ENCODE data around the gene FADS6. TPM values are rescaled to one million over a fixed set of nuclear protein-coding genes. Genes with fewer than 3 reads are reported as not detected.

The FADS6 gene
- total RNA-seq, 1 donor from 2014 or later: not detected

- TF ChIP-seq CTCF (IDR thresholded peaks at IDR 0.05; ENCODE audit: unreplicated experiment): no peak
- Mint-ChIP-seq H3K27ac (ENCODE audit: unreplicated experiment) (no peak overlapping the region), H3K36me3 (ENCODE audit: low read depth, unreplicated experiment) (peaks cover 6% of the 10 kb centered on the region), H3K9me3 (ENCODE audit: unreplicated experiment) (no peaks in the 10 kb centered on the region), H3K4me3 (ENCODE audit: unreplicated experiment) (no peak overlapping the region), H3K27me3 (ENCODE audit: unreplicated experiment) (peaks cover 24% of the 10 kb centered on the region), H3K4me1 (ENCODE audit: unreplicated experiment) (peaks cover 3% of the 10 kb centered on the region)
- DNase-seq (ENCODE audit: low spot score): no peak
Observed at GRCh38 chr17:74856112-74856511, 37.3 kb downstream of the FADS6 start.

DNA sequence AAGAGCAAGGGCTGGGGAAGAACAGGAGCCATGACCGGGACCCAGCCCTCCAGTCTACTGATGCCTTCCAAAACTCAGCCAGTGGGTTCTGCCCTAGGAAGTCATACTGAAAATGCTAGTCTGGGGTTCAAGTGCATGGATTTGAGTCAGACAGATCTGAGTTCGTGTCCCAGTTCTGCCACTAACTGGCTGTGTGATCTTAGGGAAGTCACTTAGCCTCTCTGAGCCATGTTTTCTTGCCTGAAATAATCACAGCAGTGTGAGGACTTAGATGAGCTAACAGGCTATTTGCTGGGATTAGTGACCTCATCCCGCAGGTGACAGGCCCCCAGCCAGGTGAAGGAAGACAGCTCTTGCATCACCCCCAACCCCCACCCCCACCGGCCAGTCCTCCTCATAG lies 38.1 kb downstream of the FADS6 start:
- H3K4me1 Mint-ChIP-seq (ENCODE audit: unreplicated experiment): peaks cover 3% of the 10 kb centered on the region
- peaks cover 29% of the 10 kb centered on the region for H3K27me3 Mint-ChIP-seq (ENCODE audit: unreplicated experiment)
- H3K27ac Mint-ChIP-seq (ENCODE audit: unreplicated experiment): no peak overlapping the region
- no peaks in the 10 kb centered on the region for H3K9me3 Mint-ChIP-seq (ENCODE audit: unreplicated experiment)
- H3K36me3 Mint-ChIP-seq (ENCODE audit: low read depth, unreplicated experiment): peaks cover 9% of the 10 kb centered on the region
- TF ChIP-seq CTCF (IDR thresholded peaks at IDR 0.05; ENCODE audit: unreplicated experiment): no peak
- no peak for DNase-seq (ENCODE audit: low spot score)
- H3K4me3 Mint-ChIP-seq (ENCODE audit: unreplicated experiment): no peak overlapping the region

- DNase-seq (ENCODE audit: low spot score): no peak
- Mint-ChIP-seq H3K27ac (ENCODE audit: unreplicated experiment) (no peak overlapping the region), H3K4me3 (ENCODE audit: unreplicated experiment) (no peak overlapping the region), H3K36me3 (ENCODE audit: low read depth, unreplicated experiment) (peaks cover 9% of the 10 kb centered on the region), H3K4me1 (ENCODE audit: unreplicated experiment) (peaks cover 3% of the 10 kb centered on the region), H3K27me3 (ENCODE audit: unreplicated experiment) (peaks cover 27% of the 10 kb centered on the region), H3K9me3 (ENCODE audit: unreplicated experiment) (no peaks in the 10 kb centered on the region)
- TF ChIP-seq CTCF (IDR thresholded peaks at IDR 0.05; ENCODE audit: unreplicated experiment): no peak
Observed at GRCh38 chr17:74854792-74855191, 38.6 kb downstream of the FADS6 start.

DNA sequence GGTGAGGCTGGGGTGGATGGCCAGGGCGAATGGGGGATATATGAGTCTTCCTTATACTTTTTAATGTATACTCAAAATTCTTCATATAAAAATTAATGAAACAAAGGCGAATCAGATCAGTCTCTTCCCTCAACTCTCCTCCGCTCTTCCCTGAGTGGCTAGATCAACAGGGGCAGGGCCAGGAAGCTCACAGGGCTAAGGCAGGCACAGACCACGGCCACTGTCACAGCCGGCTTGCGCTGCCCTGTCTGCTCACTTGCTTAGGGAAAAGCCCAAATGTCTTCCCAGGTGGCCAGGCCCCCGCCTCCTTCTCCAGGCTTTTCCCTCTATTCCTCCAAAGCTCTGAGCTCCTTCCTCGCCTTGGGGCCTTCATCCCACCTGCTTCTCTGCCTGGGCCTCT lies 39.8 kb downstream of the FADS6 start:
- Mint-ChIP-seq H3K36me3 (ENCODE audit: low read depth, unreplicated experiment) (peaks cover 9% of the 10 kb centered on the region), H3K9me3 (ENCODE audit: unreplicated experiment) (no peaks in the 10 kb centered on the region), H3K4me1 (ENCODE audit: unreplicated experiment) (no peaks in the 10 kb centered on the region), H3K4me3 (ENCODE audit: unreplicated experiment) (peak overlapping the region; percentile 10), H3K27me3 (ENCODE audit: unreplicated experiment) (peaks cover 22% of the 10 kb centered on the region), H3K27ac (ENCODE audit: unreplicated experiment) (no peak overlapping the region)
- no peak for TF ChIP-seq CTCF (IDR thresholded peaks at IDR 0.05; ENCODE audit: unreplicated experiment)
- DNase-seq (ENCODE audit: low spot score): no peak

GRCh38 chr17:74853048-74853397 lies 40.4 kb downstream of the FADS6 start:
- peaks cover 9% of the 10 kb centered on the region for H3K36me3 Mint-ChIP-seq (ENCODE audit: low read depth, unreplicated experiment)
- H3K27ac Mint-ChIP-seq (ENCODE audit: unreplicated experiment): no peak overlapping the region
- peaks cover 27% of the 10 kb centered on the region for H3K27me3 Mint-ChIP-seq (ENCODE audit: unreplicated experiment)
- DNase-seq (ENCODE audit: low spot score): no peak
- no peaks in the 10 kb centered on the region for H3K4me1 Mint-ChIP-seq (ENCODE audit: unreplicated experiment)
- no peak for TF ChIP-seq CTCF (IDR thresholded peaks at IDR 0.05; ENCODE audit: unreplicated experiment)
- no peaks in the 10 kb centered on the region for H3K9me3 Mint-ChIP-seq (ENCODE audit: unreplicated experiment)
- no peak overlapping the region for H3K4me3 Mint-ChIP-seq (ENCODE audit: unreplicated experiment)

Data from endothelial cell (in vitro differentiated cells).